GM18526 (cell line): ENCODE measurements around the gene ETFA.

Experiments
- POLR2A ChIP-seq: IDR thresholded peaks from 3 replicates; pipeline ENCODE4 v1.6.1; 2011; ENCODE audit not compliant: insufficient read length; ENCODE audit errors: extremely low read depth

ETFA gene

GRCh38 chr15:76335307-76336253, 24.3 kb upstream of the ETFA start:
- TF ChIP-seq POLR2A: no peak

- no peak for TF ChIP-seq POLR2A
These were observed 23.4 kb upstream of the ETFA start for GRCh38 chr15:76334438-76335306.

GRCh38 chr15:76333720-76334437, 22.6 kb upstream of the ETFA start:
- no peak for TF ChIP-seq POLR2A

GRCh38 chr15:76333309-76333708, 22.0 kb upstream of the ETFA start:
- no peak for TF ChIP-seq POLR2A

GRCh38 chr15:76332796-76333195, 21.5 kb upstream of the ETFA start:
- TF ChIP-seq POLR2A: no peak

- no peak for TF ChIP-seq POLR2A
These were observed 18.9 kb upstream of the ETFA start for GRCh38 chr15:76330080-76330680.

- TF ChIP-seq POLR2A: no peak
These were observed 17.7 kb upstream of the ETFA start for GRCh38 chr15:76328958-76329357.

GRCh38 chr15:76328106-76328696, 16.9 kb upstream of the ETFA start:
- TF ChIP-seq POLR2A: no peak

- TF ChIP-seq POLR2A: no peak
These were observed 16.2 kb upstream of the ETFA start for GRCh38 chr15:76327191-76328105.

GRCh38 chr15:76325704-76326103, 14.4 kb upstream of the ETFA start:
- TF ChIP-seq POLR2A: no peak

GRCh38 chr15:76324066-76324465, 12.8 kb upstream of the ETFA start:
- TF ChIP-seq POLR2A: no peak

- no peak for TF ChIP-seq POLR2A
These were observed 10.3 kb upstream of the ETFA start for GRCh38 chr15:76321602-76322001.

- TF ChIP-seq POLR2A: no peak
These were observed 9.9 kb upstream of the ETFA start for GRCh38 chr15:76321171-76321570.
